Astrocyte (in vitro differentiated cells and primary cell): ENCODE results near the gene ATXN7. TPM values are rescaled to one million over a fixed set of nuclear protein-coding genes. Genes with fewer than 3 reads are reported as not detected.

Experiments used
- DNase-seq: peaks from one replicate; pipeline ENCODE4 v3.0.0-alpha.2; 2010; ENCODE audit warnings: low read depth
- FAIRE-seq: peaks from 2 replicates; lab custom pipeline; 2011; peaks lifted over from hg19 to GRCh38; lab: Jason Lieb, UNC
- H2AFZ ChIP-seq: 2 replicates; pipeline ENCODE4 v1.6.0; 2012; ENCODE audit warnings: low read depth, low read length, inconsistent platforms
- H3K27ac ChIP-seq: 2 replicates; pipeline ENCODE4 v1.5.1; 2011; ENCODE audit warnings: low read depth, low read length, inconsistent platforms
- H3K27me3 ChIP-seq: 2 replicates; pipeline ENCODE4 v1.6.0; 2011; ENCODE audit warnings: low read length, inconsistent platforms; ENCODE audit not compliant: insufficient read depth
- H3K36me3 ChIP-seq: 2 replicates; pipeline ENCODE4 v1.5.1; 2011; ENCODE audit warnings: low read length, inconsistent platforms; ENCODE audit not compliant: insufficient read depth
- H3K4me1 ChIP-seq: 2 replicates; pipeline ENCODE4 v1.5.1; 2011; ENCODE audit warnings: low read length, inconsistent platforms; ENCODE audit not compliant: insufficient read depth
- H3K4me2 ChIP-seq: 2 replicates; pipeline ENCODE4 v1.6.0; 2012; ENCODE audit warnings: low read length, inconsistent platforms
- H3K4me3 ChIP-seq: 2 replicates; pipeline ENCODE4 v1.5.1; 2011; ENCODE audit warnings: low read depth, mild to moderate bottlenecking, low read length, inconsistent platforms; ENCODE audit not compliant: insufficient read depth
- H3K79me2 ChIP-seq: 2 replicates; pipeline ENCODE4 v1.6.0; 2012; ENCODE audit warnings: mild to moderate bottlenecking, low read length, inconsistent platforms; ENCODE audit not compliant: insufficient read depth
- H3K9ac ChIP-seq: 2 replicates; pipeline ENCODE4 v1.6.0; 2012; ENCODE audit warnings: mild to moderate bottlenecking, low read length, inconsistent platforms
- H3K9me3 ChIP-seq: 2 replicates; pipeline ENCODE4 v1.5.1; 2012; ENCODE audit warnings: low read depth, mild to moderate bottlenecking, low read length, inconsistent platforms; ENCODE audit not compliant: insufficient read depth
- H4K20me1 ChIP-seq: 2 replicates; pipeline ENCODE4 v1.6.0; 2012; ENCODE audit warnings: low read length, inconsistent platforms; ENCODE audit not compliant: insufficient read depth
- H3K27ac Mint-ChIP-seq: one replicate; pipeline ENCODE4 v1.8.0; 2021; ENCODE audit warnings: mild to moderate bottlenecking, mixed read lengths; ENCODE audit not compliant: unreplicated experiment
- H3K27me3 Mint-ChIP-seq: one replicate; pipeline ENCODE4 v1.8.0; 2021; ENCODE audit warnings: low read depth, mixed read lengths; ENCODE audit not compliant: unreplicated experiment
- H3K36me3 Mint-ChIP-seq: one replicate; pipeline ENCODE4 v1.8.0; 2021; ENCODE audit warnings: low read depth, mixed read lengths; ENCODE audit not compliant: unreplicated experiment
- H3K4me1 Mint-ChIP-seq: one replicate; pipeline ENCODE4 v1.8.0; 2021; ENCODE audit warnings: low read depth, mixed read lengths; ENCODE audit not compliant: unreplicated experiment
- H3K4me3 Mint-ChIP-seq: one replicate; pipeline ENCODE4 v1.8.0; 2021; ENCODE audit warnings: mild to moderate bottlenecking, moderate library complexity, mixed read lengths; ENCODE audit not compliant: unreplicated experiment
- H3K9me3 Mint-ChIP-seq: one replicate; pipeline ENCODE4 v1.8.0; 2021; ENCODE audit warnings: mild to moderate bottlenecking, mixed read lengths; ENCODE audit not compliant: unreplicated experiment
- EZH2 ChIP-seq: IDR thresholded peaks from 2 replicates; pipeline ENCODE4 v1.6.1; 2012; ENCODE audit warnings: mild to moderate bottlenecking, low read length, inconsistent platforms; ENCODE audit not compliant: insufficient read depth
- total RNA-seq: library from RNA; stranded (reverse); gene quantifications from 2 replicates; pipeline ENCODE4 v1.2.1, GENCODE V29; 2021
- TF ChIP-seq, protein P1 (sequence below): IDR thresholded peaks from 2 replicates; pipeline ENCODE4 v1.5.1; 2011; ENCODE audit warnings: low read depth, mild to moderate bottlenecking, inconsistent platforms, low read length, moderate library complexity; ENCODE audit not compliant: insufficient read depth

Gene ATXN7
- total RNA-seq, 1 donor from 2014 or later: 17.6 TPM

DNA sequence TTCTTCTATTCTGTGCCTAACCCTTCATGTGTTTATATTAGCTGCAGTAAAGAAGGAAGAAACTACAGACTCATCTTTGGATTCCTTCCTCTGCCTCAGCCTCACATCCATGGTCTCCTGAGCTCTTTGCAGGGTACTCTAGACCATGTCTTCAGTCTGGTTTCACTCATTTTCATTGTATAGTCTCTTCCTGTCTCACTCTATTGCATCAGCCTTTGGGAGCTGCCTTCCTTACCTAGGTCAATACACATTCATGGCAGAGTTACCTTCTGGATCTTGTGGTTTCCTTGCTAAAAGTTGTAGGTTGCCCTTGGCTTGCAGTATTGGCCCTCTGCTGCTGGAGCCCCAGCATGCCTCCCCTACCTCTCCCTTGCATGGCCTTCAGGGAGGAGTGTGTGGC is 80.0 kb downstream of the ATXN7 start:
- H3K79me2 ChIP-seq: peaks cover 62% of the 10 kb centered on the region
- H2AFZ ChIP-seq: no peak overlapping the region
- H3K9ac ChIP-seq: no peak overlapping the region
- peaks cover 10% of the 10 kb centered on the region for H3K36me3 Mint-ChIP-seq
- no peak overlapping the region for H3K4me3 ChIP-seq
- no peaks in the 10 kb centered on the region for H3K9me3 Mint-ChIP-seq
- H3K27ac Mint-ChIP-seq: no peak overlapping the region
- H3K4me3 Mint-ChIP-seq: no peak overlapping the region
- no peaks in the 10 kb centered on the region for H3K36me3 ChIP-seq
- peaks cover 27% of the 10 kb centered on the region for H3K4me1 Mint-ChIP-seq
- DNase-seq (no peak), FAIRE-seq (no peak)
- H3K4me1 ChIP-seq: peaks cover 16% of the 10 kb centered on the region
- no peak overlapping the region for H3K27ac ChIP-seq
- no peaks in the 10 kb centered on the region for H3K27me3 Mint-ChIP-seq
- H3K9me3 ChIP-seq: no peaks in the 10 kb centered on the region
- no peak overlapping the region for H3K4me2 ChIP-seq
- H4K20me1 ChIP-seq: peaks cover 88% of the 10 kb centered on the region
- no peaks in the 10 kb centered on the region for H3K27me3 ChIP-seq
- TF ChIP-seq EZH2: no peak

GRCh38 chr3:63945558-63946096 is 82.0 kb downstream of the ATXN7 start:
- Histone ChIP-seq H4K20me1 (peaks cover 79% of the 10 kb centered on the region), H3K27ac (no peak overlapping the region), H3K27me3 (no peaks in the 10 kb centered on the region), H2AFZ (no peak overlapping the region), H3K79me2 (peaks cover 63% of the 10 kb centered on the region), H3K9ac (no peak overlapping the region), H3K4me3 (no peak overlapping the region), H3K9me3 (no peaks in the 10 kb centered on the region), H3K4me1 (peaks cover 11% of the 10 kb centered on the region), H3K36me3 (no peaks in the 10 kb centered on the region), H3K4me2 (no peak overlapping the region)
- H3K27me3 Mint-ChIP-seq: no peaks in the 10 kb centered on the region
- no peak overlapping the region for H3K27ac Mint-ChIP-seq
- no peaks in the 10 kb centered on the region for H3K9me3 Mint-ChIP-seq
- FAIRE-seq (no peak), DNase-seq (no peak)
- H3K4me1 Mint-ChIP-seq: peaks cover 39% of the 10 kb centered on the region
- peaks cover 10% of the 10 kb centered on the region for H3K36me3 Mint-ChIP-seq
- H3K4me3 Mint-ChIP-seq: no peak overlapping the region
- no peak for TF ChIP-seq EZH2
- TF ChIP-seq, protein P1, sequence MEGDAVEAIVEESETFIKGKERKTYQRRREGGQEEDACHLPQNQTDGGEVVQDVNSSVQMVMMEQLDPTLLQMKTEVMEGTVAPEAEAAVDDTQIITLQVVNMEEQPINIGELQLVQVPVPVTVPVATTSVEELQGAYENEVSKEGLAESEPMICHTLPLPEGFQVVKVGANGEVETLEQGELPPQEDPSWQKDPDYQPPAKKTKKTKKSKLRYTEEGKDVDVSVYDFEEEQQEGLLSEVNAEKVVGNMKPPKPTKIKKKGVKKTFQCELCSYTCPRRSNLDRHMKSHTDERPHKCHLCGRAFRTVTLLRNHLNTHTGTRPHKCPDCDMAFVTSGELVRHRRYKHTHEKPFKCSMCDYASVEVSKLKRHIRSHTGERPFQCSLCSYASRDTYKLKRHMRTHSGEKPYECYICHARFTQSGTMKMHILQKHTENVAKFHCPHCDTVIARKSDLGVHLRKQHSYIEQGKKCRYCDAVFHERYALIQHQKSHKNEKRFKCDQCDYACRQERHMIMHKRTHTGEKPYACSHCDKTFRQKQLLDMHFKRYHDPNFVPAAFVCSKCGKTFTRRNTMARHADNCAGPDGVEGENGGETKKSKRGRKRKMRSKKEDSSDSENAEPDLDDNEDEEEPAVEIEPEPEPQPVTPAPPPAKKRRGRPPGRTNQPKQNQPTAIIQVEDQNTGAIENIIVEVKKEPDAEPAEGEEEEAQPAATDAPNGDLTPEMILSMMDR: no peak

DNA sequence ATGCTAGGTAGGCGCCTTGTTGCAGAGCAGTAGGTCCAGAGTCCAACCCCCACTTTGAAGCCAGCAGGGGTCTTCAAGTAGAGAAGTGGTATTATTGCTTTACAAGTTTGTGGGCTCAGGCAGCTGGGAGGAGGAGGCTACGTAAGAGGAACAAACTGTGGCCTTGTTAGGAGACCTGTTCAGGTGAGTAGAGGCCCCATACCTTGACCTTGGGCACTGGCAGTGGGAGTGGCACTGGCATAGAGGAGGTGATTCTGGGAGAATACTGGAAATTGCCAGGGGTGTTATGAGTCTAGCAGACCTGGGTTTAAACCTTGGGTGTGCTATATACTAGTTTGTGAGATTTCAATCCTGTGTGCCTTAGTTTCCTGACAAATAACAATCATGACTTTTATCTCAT is 83.1 kb downstream of the ATXN7 start:
- Mint-ChIP-seq H3K9me3 (no peaks in the 10 kb centered on the region), H3K27ac (no peak overlapping the region)

More for the DNA sequence above, 83.1 kb downstream of the ATXN7 start:
- H2AFZ ChIP-seq: no peak overlapping the region
- no peaks in the 10 kb centered on the region for H3K27me3 ChIP-seq
- H3K9ac ChIP-seq: no peak overlapping the region
- peaks cover 75% of the 10 kb centered on the region for H4K20me1 ChIP-seq
- TF ChIP-seq, protein P1: no peak
- TF ChIP-seq EZH2: no peak
- Mint-ChIP-seq H3K4me1 (peaks cover 48% of the 10 kb centered on the region), H3K27me3 (no peaks in the 10 kb centered on the region), H3K36me3 (peaks cover 9% of the 10 kb centered on the region), H3K4me3 (no peak overlapping the region)
- no peak overlapping the region for H3K27ac ChIP-seq
- no peak for DNase-seq
- H3K79me2 ChIP-seq: peaks cover 52% of the 10 kb centered on the region
- H3K9me3 ChIP-seq: no peaks in the 10 kb centered on the region
- H3K4me3 ChIP-seq: no peak overlapping the region
- no peak for FAIRE-seq
- H3K36me3 ChIP-seq: no peaks in the 10 kb centered on the region
- peaks cover 13% of the 10 kb centered on the region for H3K4me1 ChIP-seq
- H3K4me2 ChIP-seq: no peak overlapping the region
